SK-N-SH (cell line): ENCODE data around the gene MTMR8. TPM values are rescaled to one million over a fixed set of nuclear protein-coding genes. Genes with fewer than 3 reads are reported as not detected.

Experiments used
- CTCF ChIA-PET: fragments of 300-600, 350-600 bp; formaldehyde crosslinking; extraction: SDS; loops from one replicate; lab custom pipeline; 2021; lab: Yijun Ruan, JAX
- POLR2A ChIA-PET: fragments of 350-600 bp; sonication (Branson Sonifier 250); formaldehyde crosslinking; extraction: SDS; loops from one replicate; lab custom pipeline; 2020; ENCODE audit warnings: antibody characterized with exemption, inconsistent platforms; lab: Yijun Ruan, JAX
- DNase-seq: peaks from one replicate; pipeline ENCODE4 v3.0.0; 2012
- H2AFZ ChIP-seq: fragments of 200-600 bp; sonication (generic); 2 replicates; pipeline ENCODE4 v1.8.1; 2016; ENCODE audit warnings: antibody characterized with exemption, mild to moderate bottlenecking, low read depth
- H3F3A ChIP-seq: fragments of 200-600 bp; sonication (generic); replicated peaks from 2 replicates; pipeline ENCODE3; 2016; ENCODE audit warnings: antibody characterized with exemption, mild to moderate bottlenecking; ENCODE audit not compliant: insufficient read depth
- H3K27ac ChIP-seq, 2 experiments: fragments of 200-500 bp in 1 of 2; fragments of 200-600 bp in 1 of 2; sonication (Bioruptor generic) in 1 of 2; sonication (generic), shearing (Covaris generic) in 1 of 2; 2 replicates each; pipeline versions ENCODE4 v1.5.1 to v1.6.1; 2014 to 2016; ENCODE audit warnings: low read depth in 2 of 2, inconsistent platforms in 1 of 2, low read length in 1 of 2, mild to moderate bottlenecking in 1 of 2, mixed read lengths in 1 of 2
- H3K27me3 ChIP-seq: fragments of 200-600 bp; sonication (generic), shearing (Covaris generic); 2 replicates; pipeline ENCODE4 v1.6.1; 2016; ENCODE audit warnings: mixed run types; ENCODE audit not compliant: insufficient read depth
- H3K36me3 ChIP-seq, 2 experiments: fragments of 200-500 bp in 1 of 2; fragments of 200-600 bp in 1 of 2; sonication (Bioruptor generic) in 1 of 2; sonication (generic) in 1 of 2; replicated peaks in 1 of 2; 2 replicates each; pipeline versions ENCODE3 to v1.5.1; 2014 to 2016; ENCODE audit warnings: low read length in 1 of 2, mild to moderate bottlenecking in 1 of 2; ENCODE audit not compliant: insufficient read depth in 2 of 2, control insufficient read depth in 1 of 2
- H3K4me1 ChIP-seq, 2 experiments: fragments of 200-500 bp in 1 of 2; fragments of 200-600 bp in 1 of 2; sonication (Bioruptor generic) in 1 of 2; sonication (generic), shearing (Covaris generic) in 1 of 2; 2 replicates each; pipeline versions ENCODE4 v1.5.1 to v1.6.1; 2014 to 2016; ENCODE audit warnings: low read depth in 1 of 2, low read length in 1 of 2, mixed run types in 1 of 2; ENCODE audit not compliant: insufficient read depth in 2 of 2, control insufficient read depth in 1 of 2
- H3K4me2 ChIP-seq: fragments of 200-600 bp; sonication (generic), shearing (Covaris generic); 2 replicates; pipeline ENCODE4 v1.6.1; 2017; ENCODE audit warnings: mixed run types
- H3K4me3 ChIP-seq, 2 experiments: fragments of 200-500 bp in 1 of 2; fragments of 200-600 bp in 1 of 2; sonication (Bioruptor generic) in 1 of 2; sonication (generic), shearing (Covaris generic) in 1 of 2; 2 replicates each; pipeline versions ENCODE4 v1.5.1 to v1.8.1; 2014 to 2016; ENCODE audit warnings: low read depth in 2 of 2, inconsistent platforms in 1 of 2, low read length in 1 of 2, mild to moderate bottlenecking in 1 of 2, mixed read lengths in 1 of 2, moderate library complexity in 1 of 2
- H3K79me2 ChIP-seq: fragments of 200-600 bp; sonication (generic); 2 replicates; pipeline ENCODE4 v1.8.1; 2017; ENCODE audit warnings: mild to moderate bottlenecking; ENCODE audit not compliant: insufficient read depth
- H3K9ac ChIP-seq: fragments of 200-600 bp; sonication (generic); 2 replicates; pipeline ENCODE4 v1.6.1; 2017; ENCODE audit warnings: mixed run types
- H3K9me2 ChIP-seq: fragments of 200-600 bp; sonication (generic); 2 replicates; pipeline ENCODE4 v1.6.1; 2017; ENCODE audit warnings: mixed run types
- H3K9me3 ChIP-seq: fragments of 200-600 bp; sonication (generic); 2 replicates; pipeline ENCODE4 v1.6.1; 2017; ENCODE audit warnings: mixed run types, mild to moderate bottlenecking, moderate library complexity
- H4K20me1 ChIP-seq: fragments of 200-600 bp; sonication (generic); 2 replicates; pipeline ENCODE4 v1.6.1; 2017; ENCODE audit warnings: mild to moderate bottlenecking, mixed run types; ENCODE audit not compliant: insufficient read depth
- CHD2 ChIP-seq: fragments of 150-350 bp; IDR thresholded peaks from 2 replicates; pipeline ENCODE4 v1.6.1; 2018; ENCODE audit warnings: low read length; ENCODE audit not compliant: partially characterized antibody
- ELF1 ChIP-seq: IDR thresholded peaks from 2 replicates; pipeline ENCODE4 v1.4.0; 2012
- EP300 ChIP-seq, 2 experiments: IDR thresholded peaks; 2 replicates each; pipeline versions ENCODE4 v1.4.0 to v1.6.1; 2012; ENCODE audit warnings: borderline replicate concordance in 1 of 2, low read depth in 1 of 2, low read length in 1 of 2
- EZH2phosphoT487 ChIP-seq: fragments of 200-600 bp; sonication (generic); IDR thresholded peaks from 2 replicates; pipeline ENCODE4 v1.6.1; 2017; ENCODE audit warnings: low read depth, mixed run types, mild to moderate bottlenecking, antibody characterized with exemption, moderate library complexity, borderline replicate concordance
- FOXM1 ChIP-seq: IDR thresholded peaks from 2 replicates; pipeline ENCODE4 v1.4.0; 2012; ENCODE audit warnings: low read depth, mild to moderate bottlenecking
- GABPA ChIP-seq: IDR thresholded peaks from 2 replicates; pipeline ENCODE4 v1.4.0; 2012; ENCODE audit warnings: low read depth, mild to moderate bottlenecking
- IRF3 ChIP-seq: fragments of 150-350 bp; IDR thresholded peaks from 2 replicates; pipeline ENCODE4 v1.6.1; 2016; ENCODE audit warnings: mild to moderate bottlenecking, low read depth, low read length
- JUND ChIP-seq: IDR thresholded peaks from 2 replicates; pipeline ENCODE4 v1.4.0; 2012
- MXI1 ChIP-seq: IDR thresholded peaks from 2 replicates; pipeline ENCODE4 v1.6.1; 2012; ENCODE audit warnings: mild to moderate bottlenecking, low read depth, low read length, improper control_type of control experiment
- NRF1 ChIP-seq: IDR thresholded peaks from 2 replicates; pipeline ENCODE4 v1.6.1; 2012; ENCODE audit warnings: low read depth, mild to moderate bottlenecking, low read length
- POLR2AphosphoS5 ChIP-seq: IDR thresholded peaks from 2 replicates; pipeline ENCODE4 v1.6.1; 2012; ENCODE audit warnings: low read depth, low read length
- RCOR1 ChIP-seq: fragments of 150-350 bp; IDR thresholded peaks from 2 replicates; pipeline ENCODE4 v1.6.1; 2017; ENCODE audit warnings: antibody characterized with exemption, low read length
- RFX5 ChIP-seq: IDR thresholded peaks from 2 replicates; pipeline ENCODE4 v1.6.1; 2012; ENCODE audit warnings: mild to moderate bottlenecking, improper control_type of control experiment, low read length
- SIN3A ChIP-seq: IDR thresholded peaks from 2 replicates; pipeline ENCODE4 v1.6.1; 2012; ENCODE audit warnings: low read depth, mild to moderate bottlenecking, low read length, moderate library complexity, borderline replicate concordance
- TAF1 ChIP-seq: IDR thresholded peaks from 2 replicates; pipeline ENCODE4 v1.6.1; 2012; ENCODE audit warnings: low read depth, mild to moderate bottlenecking, low read length, moderate library complexity, borderline replicate concordance
- YY1 ChIP-seq: IDR thresholded peaks from 2 replicates; pipeline ENCODE4 v1.4.0; 2012; ENCODE audit warnings: low read depth, mild to moderate bottlenecking
- WGBS: methylation state at CpG from one replicate; pipeline ENCODE4 v1.1.6; 2017; ENCODE audit warnings: low lambda C conversion rate; 5-methylcytosine and 5-hydroxymethylcytosine counted together
- polyA plus RNA-seq, 3 experiments: library from polyadenylated mRNA; depleted of rRNA; stranded (reverse); fragments of >200 nt; gene quantifications; 2 replicates each; pipeline ENCODE4 v1.2.3, GENCODE V29; 2012
- TF ChIP-seq, protein P1 (sequence below): fragments of 200-600 bp; sonication (generic); IDR thresholded peaks from 2 replicates; pipeline ENCODE4 v1.6.1; 2017; ENCODE audit warnings: antibody characterized with exemption, mild to moderate bottlenecking, moderate library complexity
- TF ChIP-seq, protein P2 (sequence below): IDR thresholded peaks from 2 replicates; pipeline ENCODE4 v1.4.0; 2012; ENCODE audit warnings: low read depth, borderline replicate concordance
- TF ChIP-seq, protein P3 (sequence below): IDR thresholded peaks from 2 replicates; pipeline ENCODE4 v1.6.1; 2012; ENCODE audit warnings: mild to moderate bottlenecking, low read depth, low read length, moderate library complexity

MTMR8 gene
- polyA plus RNA-seq, 1 of the 3 experiments (the other 2 are of a cell fraction), result 0.35 TPM

- TF ChIP-seq, protein P1, sequence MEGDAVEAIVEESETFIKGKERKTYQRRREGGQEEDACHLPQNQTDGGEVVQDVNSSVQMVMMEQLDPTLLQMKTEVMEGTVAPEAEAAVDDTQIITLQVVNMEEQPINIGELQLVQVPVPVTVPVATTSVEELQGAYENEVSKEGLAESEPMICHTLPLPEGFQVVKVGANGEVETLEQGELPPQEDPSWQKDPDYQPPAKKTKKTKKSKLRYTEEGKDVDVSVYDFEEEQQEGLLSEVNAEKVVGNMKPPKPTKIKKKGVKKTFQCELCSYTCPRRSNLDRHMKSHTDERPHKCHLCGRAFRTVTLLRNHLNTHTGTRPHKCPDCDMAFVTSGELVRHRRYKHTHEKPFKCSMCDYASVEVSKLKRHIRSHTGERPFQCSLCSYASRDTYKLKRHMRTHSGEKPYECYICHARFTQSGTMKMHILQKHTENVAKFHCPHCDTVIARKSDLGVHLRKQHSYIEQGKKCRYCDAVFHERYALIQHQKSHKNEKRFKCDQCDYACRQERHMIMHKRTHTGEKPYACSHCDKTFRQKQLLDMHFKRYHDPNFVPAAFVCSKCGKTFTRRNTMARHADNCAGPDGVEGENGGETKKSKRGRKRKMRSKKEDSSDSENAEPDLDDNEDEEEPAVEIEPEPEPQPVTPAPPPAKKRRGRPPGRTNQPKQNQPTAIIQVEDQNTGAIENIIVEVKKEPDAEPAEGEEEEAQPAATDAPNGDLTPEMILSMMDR, result no peak
- TF ChIP-seq IRF3 (no peak), JUND (no peak), MXI1 (no peak), GABPA (no peak), RCOR1 (no peak), TAF1 (no peak), SIN3A (no peak), POLR2AphosphoS5 (no peak)
- TF ChIP-seq, protein P2, sequence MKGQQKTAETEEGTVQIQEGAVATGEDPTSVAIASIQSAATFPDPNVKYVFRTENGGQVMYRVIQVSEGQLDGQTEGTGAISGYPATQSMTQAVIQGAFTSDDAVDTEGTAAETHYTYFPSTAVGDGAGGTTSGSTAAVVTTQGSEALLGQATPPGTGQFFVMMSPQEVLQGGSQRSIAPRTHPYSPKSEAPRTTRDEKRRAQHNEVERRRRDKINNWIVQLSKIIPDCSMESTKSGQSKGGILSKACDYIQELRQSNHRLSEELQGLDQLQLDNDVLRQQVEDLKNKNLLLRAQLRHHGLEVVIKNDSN, result no peak
Observed at GRCh38 chrX:64437665-64438064, 42.4 kb upstream of the MTMR8 start (continued).

DNA sequence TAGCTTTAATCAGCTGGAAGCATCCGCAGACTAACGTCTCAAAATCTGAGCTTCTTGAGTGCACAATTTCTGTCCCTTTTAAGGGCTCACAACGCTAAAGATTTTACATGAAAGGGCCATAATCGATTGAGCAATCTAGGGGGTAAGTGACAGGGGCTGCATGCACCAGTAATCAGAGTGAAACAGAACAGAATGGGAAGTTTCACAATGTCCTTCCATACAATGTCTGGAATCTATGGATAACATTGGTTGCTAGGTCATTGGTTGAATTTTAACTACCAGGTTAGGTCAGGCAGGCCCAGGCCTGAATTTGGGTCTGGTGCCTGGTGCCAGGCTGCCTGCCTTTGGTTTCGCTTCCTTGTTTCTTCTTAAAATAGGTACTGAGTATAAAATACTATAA, 42.0 kb upstream of the MTMR8 start:
- TF ChIP-seq ELF1, result no peak
- no peak for TF ChIP-seq YY1
- TF ChIP-seq RFX5, result no peak
- no peak for TF ChIP-seq MXI1
- TF ChIP-seq EP300 (IDR thresholded peaks at IDR 0.05; ENCODE audit: borderline replicate concordance in 1 of 2, low read depth in 1 of 2, low read length in 1 of 2), result no peak
- TF ChIP-seq FOXM1, result no peak
- TF ChIP-seq IRF3, result no peak
- no peak for TF ChIP-seq EZH2phosphoT487
- TF ChIP-seq, protein P1, result no peak
- TF ChIP-seq, protein P3, sequence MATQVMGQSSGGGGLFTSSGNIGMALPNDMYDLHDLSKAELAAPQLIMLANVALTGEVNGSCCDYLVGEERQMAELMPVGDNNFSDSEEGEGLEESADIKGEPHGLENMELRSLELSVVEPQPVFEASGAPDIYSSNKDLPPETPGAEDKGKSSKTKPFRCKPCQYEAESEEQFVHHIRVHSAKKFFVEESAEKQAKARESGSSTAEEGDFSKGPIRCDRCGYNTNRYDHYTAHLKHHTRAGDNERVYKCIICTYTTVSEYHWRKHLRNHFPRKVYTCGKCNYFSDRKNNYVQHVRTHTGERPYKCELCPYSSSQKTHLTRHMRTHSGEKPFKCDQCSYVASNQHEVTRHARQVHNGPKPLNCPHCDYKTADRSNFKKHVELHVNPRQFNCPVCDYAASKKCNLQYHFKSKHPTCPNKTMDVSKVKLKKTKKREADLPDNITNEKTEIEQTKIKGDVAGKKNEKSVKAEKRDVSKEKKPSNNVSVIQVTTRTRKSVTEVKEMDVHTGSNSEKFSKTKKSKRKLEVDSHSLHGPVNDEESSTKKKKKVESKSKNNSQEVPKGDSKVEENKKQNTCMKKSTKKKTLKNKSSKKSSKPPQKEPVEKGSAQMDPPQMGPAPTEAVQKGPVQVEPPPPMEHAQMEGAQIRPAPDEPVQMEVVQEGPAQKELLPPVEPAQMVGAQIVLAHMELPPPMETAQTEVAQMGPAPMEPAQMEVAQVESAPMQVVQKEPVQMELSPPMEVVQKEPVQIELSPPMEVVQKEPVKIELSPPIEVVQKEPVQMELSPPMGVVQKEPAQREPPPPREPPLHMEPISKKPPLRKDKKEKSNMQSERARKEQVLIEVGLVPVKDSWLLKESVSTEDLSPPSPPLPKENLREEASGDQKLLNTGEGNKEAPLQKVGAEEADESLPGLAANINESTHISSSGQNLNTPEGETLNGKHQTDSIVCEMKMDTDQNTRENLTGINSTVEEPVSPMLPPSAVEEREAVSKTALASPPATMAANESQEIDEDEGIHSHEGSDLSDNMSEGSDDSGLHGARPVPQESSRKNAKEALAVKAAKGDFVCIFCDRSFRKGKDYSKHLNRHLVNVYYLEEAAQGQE, result no peak
- TF ChIP-seq GABPA, result no peak
- TF ChIP-seq NRF1, result no peak
- TF ChIP-seq RCOR1, result no peak
- no peak for TF ChIP-seq CHD2
- Histone ChIP-seq H3K27ac (no peak overlapping the region), H3K4me2 (no peak overlapping the region), H3K9me2 (no peaks in the 10 kb centered on the region), H3K36me3 (no peaks in the 10 kb centered on the region), H2AFZ (no peak overlapping the region), H3K79me2 (no peaks in the 10 kb centered on the region), H4K20me1 (no peaks in the 10 kb centered on the region), H3F3A (no peaks in the 10 kb centered on the region), H3K4me3 (no peak overlapping the region), H3K4me1 (no peaks in the 10 kb centered on the region), H3K9ac (no peak overlapping the region), H3K27me3 (no peaks in the 10 kb centered on the region), H3K9me3 (no peaks in the 10 kb centered on the region)
- WGBS, result 2% methylated on average over 5 of the region's 5 CpGs
- POLR2A ChIA-PET, result no interaction called here
- CTCF ChIA-PET, result no interaction called here
- no peak for DNase-seq
